Activated CD4-positive, alpha-beta T cell treated with anti-CD3 and anti-CD28 coated beads, Interleukin-2, amount 50 U/mL, for 1 hour (primary cell): ENCODE measurements around the gene PDK2.

Experiments used
- DNase-seq: peaks from one replicate; pipeline ENCODE4 v3.0.0-alpha.2; 2020

Gene PDK2

GRCh38 chr17:50153650-50154575, 58.8 kb downstream of the PDK2 start:
- DNase-seq, result no peak

- DNase-seq, result no peak
These were observed 59.5 kb downstream of the PDK2 start for GRCh38 chr17:50154604-50155003.

- DNase-seq, result no peak
These were observed 60.1 kb downstream of the PDK2 start for GRCh38 chr17:50155115-50155819.

- DNase-seq, result no peak
These were observed 62.7 kb downstream of the PDK2 start for GRCh38 chr17:50157891-50158290.

- peak; percentile 93 for DNase-seq
These were observed 66.1 kb downstream of the PDK2 start for GRCh38 chr17:50161023-50161910.
